NCI-H226 (cell line): Measurements from ENCODE around the gene DDX20.
A peak's percentile ranks its signal among the peaks of the same experiment; 100 is the strongest.
"Not testable (repeated sequence)": the region's sequence is repeated elsewhere in the genome, so short reads cannot be mapped to it uniquely, and the experiment has no call there.

Experiments used
- DNase-seq: peaks from one replicate; pipeline ENCODE4 v3.0.0-alpha.2; 2015

Gene DDX20

GRCh38 chr1:111733183-111733991, 22.3 kb upstream of the DDX20 start:
- DNase-seq = peak; percentile 64

- DNase-seq = no peak
Measured at GRCh38 chr1:111733992-111734341, 21.7 kb upstream of the DDX20 start.

GRCh38 chr1:111734426-111734825, 21.3 kb upstream of the DDX20 start:
- DNase-seq = no peak

- no peak for DNase-seq
Measured at GRCh38 chr1:111734856-111735255, 20.8 kb upstream of the DDX20 start.

- no peak for DNase-seq
Measured at GRCh38 chr1:111735321-111735720, 20.4 kb upstream of the DDX20 start.

GRCh38 chr1:111735858-111736544, 19.7 kb upstream of the DDX20 start:
- DNase-seq = no peak

GRCh38 chr1:111736548-111737215, 19.0 kb upstream of the DDX20 start:
- DNase-seq = no peak

GRCh38 chr1:111737216-111738132, 18.2 kb upstream of the DDX20 start:
- no peak for DNase-seq

GRCh38 chr1:111738133-111738435, 17.6 kb upstream of the DDX20 start:
- no peak for DNase-seq

GRCh38 chr1:111738436-111739193, 17.1 kb upstream of the DDX20 start:
- DNase-seq = peak; percentile 77

GRCh38 chr1:111739194-111739924, 16.3 kb upstream of the DDX20 start, which contains the start of gene INKA2:
Gene INKA2 (minus strand): TSS chr1:111739395. CDS start chr1:111739242, 153 bp downstream.
- peak; percentile 92 for DNase-seq

GRCh38 chr1:111739925-111740765, 15.6 kb upstream of the DDX20 start:
- DNase-seq = no peak

GRCh38 chr1:111742292-111742691, 13.4 kb upstream of the DDX20 start:
- DNase-seq = not testable (repeated sequence)

GRCh38 chr1:111742938-111743549, 12.7 kb upstream of the DDX20 start:
- DNase-seq = peak; percentile 71

GRCh38 chr1:111743679-111744101, 12.0 kb upstream of the DDX20 start:
- peak; percentile 96 for DNase-seq

- no peak for DNase-seq
Measured at GRCh38 chr1:111745675-111746613, 9.8 kb upstream of the DDX20 start.

- DNase-seq = no peak
Measured at GRCh38 chr1:111746614-111746999, 9.1 kb upstream of the DDX20 start.

- DNase-seq = peak; percentile 58
Measured at GRCh38 chr1:111747282-111747734, 8.4 kb upstream of the DDX20 start.

- DNase-seq = no peak
Measured at GRCh38 chr1:111747947-111748346, 7.8 kb upstream of the DDX20 start.
